GM18519 (cell line): Measurements from ENCODE around the gene CACNA2D2.

ENCODE experiments used
- ATAC-seq: cut with Tn5 transposase; IDR thresholded peaks from one replicate; pipeline ENCODE4 v1.9.1; 2021; ENCODE audit warnings: mild to moderate bottlenecking, moderate library complexity; ENCODE audit not compliant: unreplicated experiment, low FRiP score

CACNA2D2 gene

GRCh38 chr3:50502584-50503423 lies 630 bp downstream of the CACNA2D2 start:
- no peak for ATAC-seq

DNA sequence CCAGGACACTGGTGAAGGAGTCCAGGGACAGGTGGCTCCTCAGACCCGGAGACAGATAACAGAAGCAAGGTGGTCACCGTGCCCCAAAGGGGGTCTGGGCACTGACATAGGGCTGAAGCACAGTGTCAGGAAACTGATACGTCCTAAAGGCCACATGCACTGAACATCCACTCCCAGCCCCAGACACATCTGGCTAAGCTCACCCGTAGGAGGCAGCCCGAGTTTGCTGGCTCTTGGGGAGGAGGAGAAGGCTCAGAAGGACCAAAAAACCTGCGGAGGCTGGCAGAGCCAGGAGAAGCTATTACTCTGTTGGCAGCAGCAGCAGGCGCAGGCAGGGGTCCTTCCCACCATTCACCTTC lies 1.2 kb downstream of the CACNA2D2 start:
- no peak for ATAC-seq

- no peak for ATAC-seq
Observed at GRCh38 chr3:50495609-50496423, 7.6 kb downstream of the CACNA2D2 start.

DNA sequence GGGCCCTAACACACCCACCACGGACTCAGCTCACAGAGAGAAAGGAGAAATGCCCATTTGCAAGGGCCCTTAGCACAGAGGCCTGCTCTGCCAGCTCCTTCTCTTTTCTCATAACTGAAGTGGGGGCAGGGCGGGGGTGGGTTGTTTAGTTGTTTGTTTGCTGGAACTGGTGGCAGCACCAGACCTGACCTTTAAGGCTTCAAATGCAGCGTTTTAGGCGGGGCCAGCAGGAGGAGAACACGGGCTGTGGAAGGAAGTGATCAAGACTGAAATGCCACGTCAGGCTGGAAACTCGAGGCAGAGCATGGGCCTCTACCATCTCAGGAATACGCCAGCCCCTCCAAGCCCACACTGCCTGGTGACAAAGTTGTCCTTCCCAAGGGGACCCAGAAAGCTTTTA lies 9.3 kb downstream of the CACNA2D2 start:
- no peak for ATAC-seq

- ATAC-seq = no peak
Observed at GRCh38 chr3:50493623-50494022, 9.8 kb downstream of the CACNA2D2 start.

- no peak for ATAC-seq
Observed at GRCh38 chr3:50493086-50493485, 10.3 kb downstream of the CACNA2D2 start.

GRCh38 chr3:50491023-50491422 lies 12.4 kb downstream of the CACNA2D2 start:
- ATAC-seq = no peak

DNA sequence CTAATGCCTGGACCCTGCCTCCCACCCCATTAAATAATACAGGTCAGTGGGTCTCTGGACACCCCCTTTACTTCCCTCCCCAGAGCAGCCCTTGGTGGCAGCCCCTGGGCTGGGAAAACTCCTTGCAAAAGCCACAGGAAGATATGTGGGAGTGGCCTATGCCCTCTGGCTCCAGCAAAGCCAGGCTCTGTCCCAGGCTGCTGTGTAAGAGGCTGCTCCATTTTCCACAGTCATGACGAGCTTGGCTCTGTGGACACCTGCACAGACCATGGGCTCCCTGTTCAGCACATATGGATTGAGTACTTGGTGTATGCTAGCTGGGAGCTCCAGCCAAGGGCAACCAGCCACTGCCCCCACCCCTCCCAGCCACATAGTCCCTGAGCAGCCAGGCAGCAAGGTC lies 13.0 kb downstream of the CACNA2D2 start:
- ATAC-seq = no peak

GRCh38 chr3:50487181-50487580 lies 16.3 kb downstream of the CACNA2D2 start:
- ATAC-seq = no peak

GRCh38 chr3:50486219-50486888 lies 17.1 kb downstream of the CACNA2D2 start:
- no peak for ATAC-seq

DNA sequence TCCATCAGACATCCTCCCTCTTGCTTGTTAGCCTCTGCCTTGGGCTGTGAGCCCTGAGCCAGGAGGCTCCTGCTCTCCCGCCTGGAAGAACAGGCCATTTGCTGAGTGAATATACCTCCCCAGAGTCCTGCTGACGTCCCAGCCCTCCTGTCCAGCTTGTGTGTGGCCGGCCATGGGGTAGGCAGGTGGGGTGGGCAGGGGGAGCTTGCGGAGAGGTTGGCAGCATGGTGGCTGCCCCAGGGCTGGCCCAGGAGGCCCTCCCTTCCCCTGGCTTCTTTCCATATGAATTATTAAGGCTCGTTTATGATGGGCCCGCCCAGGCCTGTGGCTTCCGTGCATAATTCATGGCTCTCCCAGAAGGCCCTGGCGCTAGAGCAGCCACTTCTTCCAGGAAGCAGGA lies 18.7 kb downstream of the CACNA2D2 start:
- no peak for ATAC-seq

GRCh38 chr3:50483374-50483773 lies 20.1 kb downstream of the CACNA2D2 start:
- no peak for ATAC-seq

DNA sequence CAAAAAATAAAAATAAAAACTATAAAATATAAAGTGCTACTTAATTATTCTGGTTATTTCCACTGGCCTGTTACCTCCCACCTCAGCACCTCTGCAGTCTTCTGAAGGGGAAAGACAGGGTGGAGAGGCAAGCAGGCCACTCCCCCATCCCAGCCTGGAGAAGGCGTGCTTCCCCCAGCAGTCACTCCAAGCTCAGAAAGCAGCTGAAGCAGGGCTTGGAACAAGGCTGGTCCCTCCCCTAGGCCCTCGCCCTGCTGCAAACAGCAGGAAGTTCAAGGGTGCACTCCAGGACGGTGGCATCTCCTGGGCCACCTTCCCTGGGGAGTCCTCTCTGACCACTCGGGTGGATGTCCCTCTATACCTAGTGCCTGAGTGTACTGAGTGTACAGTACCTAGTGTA lies 21.4 kb downstream of the CACNA2D2 start:
- ATAC-seq = no peak

GRCh38 chr3:50480471-50480870 lies 23.0 kb downstream of the CACNA2D2 start:
- ATAC-seq = no peak

DNA sequence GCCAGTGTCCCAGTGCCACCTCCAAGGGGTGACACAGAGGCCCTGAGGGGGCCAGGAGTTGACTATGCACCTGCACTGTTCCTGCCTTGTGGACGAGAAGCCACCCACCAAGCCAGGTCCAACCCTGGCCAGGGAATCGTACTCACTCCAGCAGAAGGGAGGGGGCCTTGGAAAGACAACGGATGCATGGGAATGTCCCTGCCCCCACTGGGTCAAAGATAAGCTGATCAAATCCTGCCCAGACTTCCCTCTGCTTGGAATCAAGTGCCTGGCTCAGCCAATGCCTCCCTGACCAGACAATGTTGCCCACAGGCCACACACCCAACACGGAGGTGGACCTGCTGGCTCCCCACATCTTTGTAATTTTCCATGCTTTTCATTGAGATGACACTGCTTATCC lies 23.9 kb downstream of the CACNA2D2 start:
- no peak for ATAC-seq

GRCh38 chr3:50478671-50479260 lies 24.7 kb downstream of the CACNA2D2 start:
- no peak for ATAC-seq

DNA sequence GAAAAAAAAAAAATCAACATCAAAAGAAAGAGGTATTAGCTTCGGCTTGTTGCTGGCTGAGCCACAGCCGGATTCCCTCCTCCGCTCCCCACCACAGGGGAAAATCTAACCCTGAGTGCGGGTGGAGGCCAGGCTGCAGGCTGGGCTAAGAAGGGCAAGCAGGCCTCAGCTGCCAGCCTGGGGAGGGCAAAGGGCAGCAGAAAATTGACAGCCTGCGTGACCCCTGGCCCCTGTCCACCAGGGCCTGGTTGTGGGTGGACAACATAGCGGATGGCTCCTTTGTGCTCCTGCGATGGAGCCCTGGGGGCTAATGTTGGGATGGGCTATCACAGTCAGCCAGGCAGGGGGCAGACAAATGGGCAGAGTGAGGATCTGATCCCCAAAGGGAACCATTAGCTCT lies 25.4 kb downstream of the CACNA2D2 start:
- ATAC-seq = no peak

GRCh38 chr3:50475348-50475747 lies 28.1 kb downstream of the CACNA2D2 start:
- ATAC-seq = no peak

DNA sequence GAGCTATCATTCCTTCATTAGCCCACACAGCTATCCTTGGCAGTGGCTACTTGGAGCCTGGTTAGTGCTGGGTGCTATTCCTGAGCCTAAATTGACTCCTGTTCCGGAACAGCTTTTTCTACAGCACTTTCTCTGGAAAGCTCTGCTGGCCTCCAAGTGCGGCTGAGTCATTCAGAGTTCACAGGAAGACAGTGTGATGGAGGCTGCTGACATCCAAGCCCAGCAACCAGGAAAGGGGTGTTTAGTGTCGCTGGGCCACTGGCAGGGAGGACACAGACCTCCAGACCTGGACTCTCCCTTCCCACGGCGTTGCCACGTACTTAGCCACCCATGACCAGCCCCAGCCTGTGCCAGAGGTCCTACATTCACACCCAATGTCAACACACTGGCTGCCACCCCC lies 28.7 kb downstream of the CACNA2D2 start:
- ATAC-seq = no peak

GRCh38 chr3:50473768-50474167 lies 29.7 kb downstream of the CACNA2D2 start:
- ATAC-seq = no peak

DNA sequence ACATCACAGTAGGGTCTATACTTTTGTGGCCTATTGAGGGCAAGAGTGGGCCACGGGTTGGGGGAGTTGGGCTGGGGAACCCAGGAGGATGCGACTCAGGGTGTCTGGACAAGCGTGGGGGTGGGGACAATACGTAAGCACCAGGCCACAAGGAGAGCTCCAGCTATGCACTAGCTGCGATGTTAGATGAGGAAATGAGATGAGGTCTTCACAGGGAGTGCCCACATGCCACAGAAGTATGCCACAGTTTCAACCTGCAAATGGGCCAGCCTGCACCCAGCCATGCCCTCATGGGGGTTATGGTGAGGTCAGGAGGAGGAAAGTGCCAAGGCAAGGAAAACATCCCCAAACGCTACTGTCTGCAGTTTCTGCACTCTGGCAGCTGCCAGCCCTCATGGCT lies 30.5 kb downstream of the CACNA2D2 start:
- ATAC-seq = no peak
